HG03025 (cell line): ENCODE results near the gene DPH2.
A peak's percentile ranks its signal among the peaks of the same experiment; 100 is the strongest.

Experiments
- ATAC-seq: cut with Tn5 transposase; IDR thresholded peaks from one replicate; pipeline ENCODE4 v1.9.1; 2021; ENCODE audit warnings: mild to moderate bottlenecking, moderate library complexity; ENCODE audit not compliant: unreplicated experiment, low FRiP score

DPH2 gene

DNA sequence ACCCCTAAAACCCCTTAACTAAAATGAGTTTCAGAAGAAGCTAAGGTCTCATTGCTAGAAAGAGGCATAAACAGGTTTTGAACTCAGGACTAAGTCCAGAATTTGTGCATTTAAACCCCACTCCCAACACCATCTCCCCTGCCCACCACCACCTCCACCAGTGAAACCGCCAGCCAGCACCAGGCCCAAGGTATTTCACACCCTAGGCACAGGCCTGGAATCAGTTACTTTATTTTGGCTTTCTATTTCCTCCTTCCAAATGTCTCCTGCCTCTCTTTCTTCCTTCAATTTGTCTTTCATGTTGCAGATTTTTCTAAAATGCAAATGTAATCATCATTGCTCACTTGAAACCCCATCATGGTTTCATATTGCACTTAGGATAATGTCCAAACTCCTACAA is 24.9 kb upstream of the DPH2 start:
- no peak for ATAC-seq

DNA sequence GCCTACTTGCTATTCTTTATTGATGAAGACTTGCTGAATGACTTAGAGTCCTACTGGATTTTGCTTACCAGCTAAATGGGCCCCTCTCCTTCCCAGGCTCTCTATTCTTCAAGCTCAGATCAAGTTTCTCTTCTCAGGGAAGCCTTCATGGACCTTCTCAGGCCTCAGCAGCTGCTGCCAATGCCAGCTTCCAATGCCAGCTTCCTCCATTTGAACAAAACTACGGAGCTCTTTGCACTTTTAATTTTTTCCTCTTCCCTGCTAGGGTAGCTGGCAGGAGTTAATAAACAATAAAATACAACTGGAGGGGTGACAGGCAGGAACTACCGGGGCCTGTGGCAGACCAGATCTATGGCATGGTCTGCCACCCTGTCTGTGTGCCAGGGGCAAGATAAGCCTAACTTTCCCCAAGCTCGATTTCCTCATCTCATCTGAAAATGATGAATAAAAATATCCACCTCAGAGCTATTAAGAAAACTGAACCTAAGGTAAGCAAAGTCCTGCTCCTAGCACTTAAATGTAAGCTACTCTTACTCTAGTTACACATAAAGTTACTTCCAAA is 24.1 kb upstream of the DPH2 start:
- no peak for ATAC-seq

DNA sequence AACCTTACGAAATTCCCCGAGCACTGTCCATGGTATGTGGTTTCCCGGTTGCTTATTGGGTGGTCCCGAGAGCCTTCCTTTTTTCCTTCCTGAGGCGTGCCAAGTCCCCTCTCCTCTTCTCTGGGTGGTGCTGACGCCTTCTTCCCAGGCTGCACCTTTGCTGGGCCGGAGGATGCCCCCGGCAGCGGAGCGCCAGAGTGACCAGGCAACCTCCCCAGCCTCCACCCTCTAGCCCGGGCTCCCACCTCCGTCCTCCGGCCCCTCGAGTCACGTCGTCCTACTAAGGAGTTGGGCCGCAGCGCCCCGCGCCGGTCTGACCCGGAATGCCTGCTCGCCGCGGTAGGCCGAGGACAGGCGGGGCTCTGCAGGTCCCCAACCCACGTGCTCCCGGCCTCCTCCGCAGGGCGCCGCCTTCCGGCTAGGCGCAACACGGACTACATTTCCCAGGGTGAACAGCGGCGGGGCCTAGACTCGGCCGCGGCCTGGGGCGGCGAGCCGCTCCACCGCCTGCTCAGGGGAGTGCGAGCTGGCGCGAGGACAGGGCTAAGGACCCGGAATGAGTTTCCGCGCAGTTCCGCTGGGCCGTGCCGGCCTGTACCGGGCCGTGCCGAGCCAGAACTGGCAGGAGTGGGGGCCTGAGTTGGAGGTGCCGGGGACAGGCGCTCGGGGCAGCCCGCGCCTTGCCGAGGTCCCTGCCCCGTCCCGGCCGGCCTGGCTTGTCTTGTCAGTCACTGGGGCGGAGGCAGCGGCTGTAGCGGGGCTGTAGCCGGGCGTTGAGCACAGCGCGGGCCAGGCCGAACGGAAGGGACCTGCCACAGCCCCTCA is 23.4 kb upstream of the DPH2 start, which contains the start of gene IPO13:
Gene IPO13 (plus strand): TSS at position 715 of the 825 bp plus-strand sequence. CDS start 651 bp downstream, outside the sequence.
- peak; percentile 92 for ATAC-seq

DNA sequence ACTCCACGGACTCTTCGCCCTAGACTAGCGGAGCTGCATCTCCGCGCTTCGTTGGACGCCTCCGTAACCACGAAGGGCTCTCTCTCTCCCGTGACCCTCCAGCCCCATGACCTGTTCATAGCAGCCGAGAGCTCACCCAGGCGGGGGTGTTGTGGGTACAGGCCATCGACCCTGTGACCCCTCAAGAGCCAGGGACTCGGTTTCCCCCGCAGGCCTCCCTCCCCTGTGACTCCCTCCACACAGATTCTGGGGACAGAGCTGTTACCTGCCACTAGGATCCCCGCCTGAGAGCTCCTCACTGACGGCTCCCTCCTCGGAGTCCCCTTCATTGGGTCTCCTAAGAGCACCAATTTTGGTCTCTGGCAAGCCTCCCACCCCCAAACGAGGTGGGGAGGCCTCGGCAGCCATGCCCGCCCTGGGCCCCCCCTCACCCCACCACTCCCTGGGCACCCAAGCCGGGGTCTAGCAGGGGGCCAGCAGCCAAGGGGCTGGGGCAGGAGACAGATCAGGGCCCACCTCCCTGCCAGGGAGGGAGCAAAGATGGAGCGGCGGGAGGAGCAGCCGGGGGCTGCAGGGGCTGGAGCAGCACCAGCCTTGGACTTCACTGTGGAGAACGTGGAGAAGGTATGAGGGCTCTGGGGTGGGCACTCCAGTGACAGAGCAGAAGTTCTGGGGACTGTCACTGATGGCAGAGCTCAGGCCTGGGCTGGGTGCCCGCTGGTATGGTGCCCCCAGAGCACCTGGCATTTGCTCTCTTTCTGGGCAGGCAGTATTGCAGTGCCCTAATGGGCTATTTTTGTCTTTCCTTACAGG is 22.5 kb upstream of the DPH2 start:
- peak; percentile 19 for ATAC-seq

DNA sequence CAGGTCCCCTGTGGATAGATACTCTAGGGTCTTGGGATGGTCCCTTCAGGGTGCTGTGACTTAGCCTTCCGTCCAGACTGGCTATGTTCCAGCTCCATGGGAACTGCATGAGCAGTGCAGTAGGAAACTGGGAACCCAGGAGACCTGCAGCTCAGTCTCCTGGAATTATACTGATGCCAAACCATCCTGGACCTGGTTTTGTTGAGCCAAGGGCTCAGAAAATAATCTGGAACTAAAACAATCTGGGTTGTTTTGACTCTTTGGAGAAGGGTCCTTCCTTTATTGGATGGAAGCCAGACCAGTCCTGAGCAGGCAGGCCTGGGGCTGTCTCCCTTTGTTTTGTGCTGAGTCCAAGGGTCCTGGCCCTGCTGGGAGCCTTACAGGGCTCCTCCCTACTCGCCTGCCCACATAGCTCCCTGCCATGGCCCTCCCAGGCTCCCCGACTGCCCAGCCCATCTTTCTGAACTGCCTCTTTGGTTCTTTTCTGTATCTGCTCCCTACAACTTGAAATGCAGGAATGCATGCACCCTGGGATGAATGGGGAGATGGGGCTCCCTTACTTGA is 21.9 kb upstream of the DPH2 start:
- ATAC-seq = no peak

DNA sequence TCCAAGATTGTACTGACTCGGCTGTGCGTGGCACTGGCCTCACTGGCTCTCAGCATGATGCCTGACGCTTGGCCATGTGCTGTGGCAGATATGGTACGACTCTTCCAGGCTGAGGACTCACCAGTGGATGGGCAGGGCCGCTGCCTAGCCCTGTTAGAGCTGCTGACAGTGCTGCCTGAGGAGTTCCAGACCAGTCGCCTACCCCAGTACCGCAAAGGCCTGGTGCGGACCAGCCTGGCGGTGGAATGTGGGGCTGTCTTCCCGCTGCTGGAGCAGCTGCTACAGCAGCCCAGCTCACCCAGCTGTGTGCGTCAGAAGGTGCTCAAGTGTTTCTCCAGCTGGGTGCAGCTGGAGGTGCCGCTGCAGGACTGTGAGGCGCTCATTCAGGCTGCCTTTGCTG is 20.1 kb upstream of the DPH2 start:
- no peak for ATAC-seq

DNA sequence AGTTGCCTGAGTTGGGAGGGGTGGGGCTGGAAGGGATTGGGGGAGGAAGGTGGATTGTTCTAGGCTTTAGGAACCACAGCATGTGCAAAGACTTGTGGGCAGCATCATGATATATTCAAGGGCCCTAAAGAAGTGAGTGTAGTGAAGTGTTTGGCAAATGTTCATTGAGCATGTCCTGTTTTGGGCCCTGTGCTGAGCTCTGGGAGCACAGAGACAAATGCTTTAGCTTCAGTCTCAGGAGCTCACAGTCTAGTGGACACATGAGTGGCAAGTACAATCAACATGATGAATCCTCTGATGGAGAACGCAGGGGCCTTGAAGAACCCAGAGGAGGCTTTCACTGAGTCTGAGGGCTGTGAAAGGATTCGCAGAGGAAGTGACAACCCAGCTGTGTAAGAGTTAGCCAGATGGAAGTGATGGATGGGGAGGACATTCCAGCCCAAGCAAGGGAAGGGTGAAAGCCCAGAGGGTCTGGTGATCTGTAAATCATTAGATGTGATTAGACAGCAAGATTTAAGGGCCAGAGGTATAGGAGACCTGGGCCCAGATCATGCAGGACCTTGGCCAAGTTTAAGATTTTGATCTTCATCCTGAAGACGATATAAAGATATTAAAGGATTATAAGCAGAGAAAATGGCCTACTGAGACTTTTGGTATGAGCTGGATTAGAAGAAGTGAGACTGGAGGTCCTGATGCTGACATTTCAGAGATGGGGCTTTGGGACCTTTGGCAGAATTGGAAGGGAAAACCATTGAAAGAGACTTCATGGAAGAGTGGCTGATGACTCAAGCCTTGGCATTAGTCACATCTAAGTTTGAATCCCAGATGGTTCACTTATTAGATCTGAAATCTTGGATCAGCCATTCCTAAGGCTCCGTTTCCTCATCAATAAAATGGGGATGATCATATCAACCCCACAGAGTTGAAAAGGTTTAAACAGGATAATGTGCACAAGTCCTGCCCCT is 18.5 kb upstream of the DPH2 start:
- ATAC-seq = no peak

DNA sequence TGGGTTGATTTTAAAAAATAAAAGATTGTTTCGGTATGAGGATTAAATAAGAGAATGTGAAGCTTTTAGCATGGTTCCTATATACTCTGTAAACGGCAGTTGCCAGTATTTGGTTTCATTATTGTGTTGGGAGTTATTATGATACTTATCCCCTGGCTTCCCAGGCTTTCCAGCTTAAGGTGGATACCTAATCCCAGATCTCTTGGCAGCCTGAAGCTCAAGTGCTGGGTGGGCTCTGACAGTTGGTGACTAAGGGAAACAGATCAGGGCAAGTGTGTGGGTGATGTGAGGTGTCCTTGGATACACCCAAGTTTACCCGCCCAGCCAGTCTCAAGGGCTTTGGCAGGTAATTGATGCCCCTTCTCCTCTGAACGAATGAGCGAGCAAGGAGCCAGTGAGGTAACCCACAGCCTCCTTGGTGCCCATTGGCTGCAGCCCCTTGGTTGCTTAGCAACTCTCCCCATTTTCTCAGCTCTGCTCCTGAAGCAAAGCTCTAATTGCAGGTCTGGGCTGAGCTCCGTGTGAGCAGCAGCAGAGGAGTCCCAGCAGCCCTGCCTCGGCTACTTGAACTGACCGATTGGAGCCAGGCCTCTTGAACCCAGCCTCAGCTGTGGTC is 17.0 kb upstream of the DPH2 start:
- ATAC-seq = no peak

DNA sequence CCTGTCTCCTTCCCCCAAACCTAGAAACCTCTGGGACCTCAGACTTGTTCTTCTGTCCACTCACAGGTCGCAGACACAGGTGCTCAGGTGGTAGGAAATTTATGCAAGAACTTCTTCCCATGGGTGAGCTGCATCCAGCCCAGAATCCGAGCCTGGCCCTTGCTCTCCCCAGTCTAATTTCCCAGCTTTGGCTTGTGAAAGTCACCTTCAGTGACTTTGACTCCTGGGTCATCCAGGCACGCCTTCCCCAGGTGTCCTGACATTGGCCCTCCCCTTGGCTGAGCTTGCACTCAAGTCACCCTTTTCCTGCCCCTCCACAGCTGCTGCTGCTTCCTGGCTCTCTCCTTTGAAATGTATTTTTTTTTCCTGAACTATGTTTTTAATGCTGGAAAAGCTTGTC is 16.4 kb upstream of the DPH2 start:
- ATAC-seq = no peak

DNA sequence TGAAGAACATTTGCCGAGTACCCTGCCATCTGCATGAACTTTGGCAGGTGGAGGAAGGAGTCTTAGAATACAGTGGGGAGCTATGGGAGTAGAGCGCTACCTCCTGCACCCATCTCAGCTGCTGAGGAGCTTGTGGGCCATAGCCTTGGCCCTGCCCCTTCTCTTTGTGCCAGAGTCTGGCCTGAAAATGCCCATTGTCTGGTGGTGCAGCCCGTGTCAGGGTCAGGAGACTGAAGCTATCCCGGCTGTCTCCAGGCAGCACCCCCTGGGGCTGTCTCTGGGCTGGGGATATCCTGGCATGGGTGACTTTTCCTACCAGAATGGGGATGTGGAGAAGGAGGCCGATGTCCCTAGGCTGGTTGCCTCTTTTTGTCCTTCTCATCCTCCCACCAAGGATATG is 15.8 kb upstream of the DPH2 start:
- ATAC-seq = no peak

DNA sequence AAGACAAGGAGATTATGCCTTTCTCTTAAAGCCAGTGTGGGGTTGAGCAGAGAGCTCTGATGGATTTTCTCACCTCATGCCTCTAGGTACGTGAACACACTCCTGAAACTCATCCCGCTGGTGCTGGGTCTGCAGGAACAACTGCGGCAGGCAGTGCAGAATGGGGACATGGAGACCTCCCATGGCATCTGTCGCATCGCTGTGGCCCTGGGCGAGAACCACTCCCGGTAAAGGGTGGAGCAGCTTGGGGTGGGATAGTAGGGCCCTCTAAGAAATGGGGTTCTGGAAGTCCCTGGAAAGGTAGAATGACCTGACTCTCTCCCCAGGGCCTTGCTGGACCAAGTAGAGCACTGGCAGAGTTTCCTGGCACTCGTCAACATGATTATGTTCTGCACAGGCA is 13.6 kb upstream of the DPH2 start:
- no peak for ATAC-seq

DNA sequence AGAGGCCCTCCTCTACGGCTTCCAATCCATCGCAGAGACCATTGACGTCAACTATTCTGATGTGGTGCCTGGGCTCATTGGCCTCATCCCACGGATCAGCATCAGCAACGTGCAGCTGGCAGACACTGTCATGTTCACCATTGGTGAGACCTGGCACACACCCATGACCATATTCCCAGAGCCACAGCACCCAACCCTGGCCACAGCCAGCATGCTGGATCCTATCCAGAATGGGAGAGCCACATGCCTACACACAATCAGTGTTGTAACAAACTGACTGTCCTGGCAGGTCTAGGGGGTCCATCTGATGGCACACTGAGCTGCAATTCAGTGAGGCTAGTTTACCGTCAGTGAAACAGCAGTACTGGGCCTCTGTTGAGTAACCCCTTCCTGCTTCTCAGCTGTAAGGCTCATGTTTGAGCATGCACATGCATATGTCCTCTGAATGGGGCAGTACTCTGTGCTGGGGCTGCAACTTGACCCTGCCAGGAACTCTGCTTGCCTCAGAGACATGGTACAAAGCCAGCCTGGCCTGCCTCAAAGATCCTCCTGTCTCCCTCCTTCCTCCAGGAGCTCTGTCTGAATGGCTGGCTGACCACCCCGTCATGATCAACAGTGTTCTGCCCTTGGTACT is 12.3 kb upstream of the DPH2 start:
- ATAC-seq = no peak

DNA sequence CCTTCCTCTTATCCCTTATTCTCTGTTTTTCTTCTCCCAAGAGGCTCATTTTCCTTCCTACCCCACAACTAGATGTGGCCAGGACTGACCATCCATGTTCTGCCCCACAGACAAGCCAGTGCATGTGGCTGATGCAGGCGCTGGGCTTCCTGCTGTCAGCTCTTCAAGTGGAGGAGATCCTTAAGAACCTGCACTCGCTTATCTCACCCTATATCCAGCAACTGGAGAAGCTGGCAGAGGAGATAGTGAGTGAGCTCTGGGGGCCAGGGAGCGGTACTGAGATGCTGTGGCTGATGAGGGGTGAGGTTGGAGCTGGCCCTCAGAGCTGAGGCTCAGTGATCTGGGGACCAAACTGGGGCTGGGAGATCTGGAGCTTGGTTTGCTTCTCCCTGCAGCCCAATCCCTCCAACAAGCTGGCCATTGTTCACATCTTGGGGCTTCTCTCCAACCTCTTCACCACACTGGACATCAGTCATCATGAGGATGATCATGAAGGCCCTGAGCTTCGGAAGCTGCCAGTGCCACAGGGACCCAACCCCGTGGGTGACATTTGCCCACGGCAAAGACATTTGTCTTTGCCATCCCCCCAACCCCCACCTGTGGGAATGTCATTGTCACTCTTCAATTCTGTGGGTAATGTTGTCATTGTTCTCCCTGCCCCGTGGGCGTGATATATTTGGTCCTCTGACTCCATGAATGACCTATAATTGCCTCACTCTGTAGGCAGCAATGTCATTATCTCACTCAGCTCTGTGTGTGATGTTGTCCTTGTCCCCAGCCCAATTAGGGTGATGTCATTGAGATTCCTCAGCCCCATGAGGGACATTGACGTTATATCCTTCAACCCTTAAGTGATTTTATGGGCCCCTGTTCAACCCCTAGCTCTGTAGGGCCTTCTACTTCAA is 11.2 kb upstream of the DPH2 start:
- ATAC-seq = no peak

DNA sequence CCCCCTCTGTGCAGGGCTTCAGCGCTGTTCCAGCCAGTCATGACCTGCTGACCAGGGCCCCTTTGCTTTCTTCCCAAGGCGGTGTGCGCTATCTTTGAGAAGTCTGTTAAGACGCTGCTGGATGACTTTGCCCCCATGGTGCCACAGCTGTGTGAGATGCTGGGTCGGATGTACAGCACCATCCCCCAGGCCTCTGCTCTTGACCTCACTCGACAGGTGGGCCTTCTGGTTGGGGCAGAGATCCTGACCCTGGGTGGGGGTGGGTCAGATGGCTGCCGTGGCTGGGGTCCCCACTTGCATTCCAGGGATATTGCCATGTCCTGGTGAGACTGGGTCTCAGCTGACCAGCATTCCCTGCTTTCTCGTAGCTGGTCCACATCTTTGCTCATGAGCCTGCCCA is 9.0 kb upstream of the DPH2 start:
- no peak for ATAC-seq

DNA sequence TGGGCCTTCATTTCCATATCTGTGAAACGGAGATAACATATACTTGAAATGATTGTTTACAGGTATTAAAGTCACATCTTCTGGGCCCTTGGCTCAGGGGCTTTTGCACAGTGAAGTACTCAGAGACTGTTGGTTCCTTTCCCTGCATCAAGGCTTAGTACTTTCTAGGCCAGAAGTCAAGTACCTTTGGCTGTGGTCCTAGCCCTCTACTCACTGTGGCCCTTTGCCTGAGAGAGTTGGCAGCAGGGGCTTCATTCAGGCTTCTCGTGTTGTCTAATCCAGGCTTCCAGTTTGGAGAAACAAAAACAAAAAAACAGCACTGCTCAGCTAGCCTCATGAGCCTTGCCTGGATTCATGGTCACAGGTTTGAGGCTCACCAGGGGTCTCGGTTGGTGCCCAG is 8.1 kb upstream of the DPH2 start:
- ATAC-seq = no peak

DNA sequence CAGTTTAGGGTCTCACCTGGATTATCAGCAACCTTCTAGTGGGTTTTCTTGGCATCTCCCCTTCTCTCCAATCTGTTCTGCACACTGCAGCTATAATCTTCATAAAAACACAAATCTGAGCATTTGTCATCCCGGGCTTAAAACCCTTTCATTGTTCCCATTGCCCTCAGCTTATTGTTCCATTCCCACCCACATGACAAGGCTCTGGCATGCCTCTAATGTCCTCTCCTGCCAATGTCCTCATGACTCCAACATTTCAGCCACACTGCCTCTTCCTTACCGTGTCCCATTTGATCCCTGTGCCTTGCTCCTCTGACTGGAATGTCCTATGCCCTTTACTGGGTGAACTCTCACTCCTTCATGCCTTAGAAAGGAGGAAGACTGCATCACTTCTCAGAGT is 7.5 kb upstream of the DPH2 start:
- no peak for ATAC-seq

DNA sequence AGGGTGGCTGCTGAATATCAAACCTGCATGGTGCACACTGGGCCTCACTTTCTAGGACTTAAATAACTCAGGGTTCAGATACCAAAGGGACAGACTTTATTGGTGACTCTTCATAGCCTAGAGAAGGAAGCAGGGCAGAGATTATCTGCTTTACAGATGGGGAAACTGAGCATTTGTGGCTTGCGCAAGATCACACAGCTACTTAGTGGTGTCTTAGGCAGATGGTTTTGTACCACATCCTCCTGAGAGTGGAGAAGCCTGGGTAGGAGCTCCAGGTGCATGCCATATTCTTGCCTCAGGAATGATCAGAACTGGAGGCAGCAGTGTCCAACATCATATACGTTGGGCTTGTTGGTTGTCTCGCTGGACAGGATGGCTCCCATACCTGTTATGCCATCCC is 6.8 kb upstream of the DPH2 start:
- ATAC-seq = no peak

DNA sequence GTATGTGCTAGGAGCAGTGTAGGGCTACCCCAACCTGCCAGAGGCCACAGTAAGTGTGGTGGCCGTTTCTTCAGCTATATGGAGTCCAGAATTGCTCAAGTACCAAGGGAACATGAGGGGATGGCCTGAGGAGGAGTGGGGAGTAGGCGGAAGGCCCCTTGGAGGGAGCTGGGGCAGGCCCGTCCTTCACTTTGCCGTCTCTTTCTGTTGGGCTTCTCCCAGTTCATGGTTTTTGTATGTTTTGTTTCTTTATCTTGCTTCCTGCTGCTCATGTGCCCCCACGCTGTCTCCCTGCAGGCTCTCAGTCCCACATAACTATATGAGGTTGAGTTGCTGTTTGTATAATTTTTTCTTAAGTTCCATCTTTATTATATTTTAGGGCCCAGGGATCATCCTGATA is 5.9 kb upstream of the DPH2 start:
- no peak for ATAC-seq
